Activated T-cell treated with anti-CD3 and anti-CD28 coated beads for 4 hours (primary cell): Measurements from ENCODE around the gene ZBTB38.

Experiments used
- DNase-seq: peaks from one replicate; pipeline ENCODE4 v3.0.0-alpha.2; 2020

The ZBTB38 gene, protein sequence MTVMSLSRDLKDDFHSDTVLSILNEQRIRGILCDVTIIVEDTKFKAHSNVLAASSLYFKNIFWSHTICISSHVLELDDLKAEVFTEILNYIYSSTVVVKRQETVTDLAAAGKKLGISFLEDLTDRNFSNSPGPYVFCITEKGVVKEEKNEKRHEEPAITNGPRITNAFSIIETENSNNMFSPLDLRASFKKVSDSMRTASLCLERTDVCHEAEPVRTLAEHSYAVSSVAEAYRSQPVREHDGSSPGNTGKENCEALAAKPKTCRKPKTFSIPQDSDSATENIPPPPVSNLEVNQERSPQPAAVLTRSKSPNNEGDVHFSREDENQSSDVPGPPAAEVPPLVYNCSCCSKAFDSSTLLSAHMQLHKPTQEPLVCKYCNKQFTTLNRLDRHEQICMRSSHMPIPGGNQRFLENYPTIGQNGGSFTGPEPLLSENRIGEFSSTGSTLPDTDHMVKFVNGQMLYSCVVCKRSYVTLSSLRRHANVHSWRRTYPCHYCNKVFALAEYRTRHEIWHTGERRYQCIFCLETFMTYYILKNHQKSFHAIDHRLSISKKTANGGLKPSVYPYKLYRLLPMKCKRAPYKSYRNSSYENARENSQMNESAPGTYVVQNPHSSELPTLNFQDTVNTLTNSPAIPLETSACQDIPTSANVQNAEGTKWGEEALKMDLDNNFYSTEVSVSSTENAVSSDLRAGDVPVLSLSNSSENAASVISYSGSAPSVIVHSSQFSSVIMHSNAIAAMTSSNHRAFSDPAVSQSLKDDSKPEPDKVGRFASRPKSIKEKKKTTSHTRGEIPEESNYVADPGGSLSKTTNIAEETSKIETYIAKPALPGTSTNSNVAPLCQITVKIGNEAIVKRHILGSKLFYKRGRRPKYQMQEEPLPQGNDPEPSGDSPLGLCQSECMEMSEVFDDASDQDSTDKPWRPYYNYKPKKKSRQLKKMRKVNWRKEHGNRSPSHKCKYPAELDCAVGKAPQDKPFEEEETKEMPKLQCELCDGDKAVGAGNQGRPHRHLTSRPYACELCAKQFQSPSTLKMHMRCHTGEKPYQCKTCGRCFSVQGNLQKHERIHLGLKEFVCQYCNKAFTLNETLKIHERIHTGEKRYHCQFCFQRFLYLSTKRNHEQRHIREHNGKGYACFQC (N-terminal part only)

DNA sequence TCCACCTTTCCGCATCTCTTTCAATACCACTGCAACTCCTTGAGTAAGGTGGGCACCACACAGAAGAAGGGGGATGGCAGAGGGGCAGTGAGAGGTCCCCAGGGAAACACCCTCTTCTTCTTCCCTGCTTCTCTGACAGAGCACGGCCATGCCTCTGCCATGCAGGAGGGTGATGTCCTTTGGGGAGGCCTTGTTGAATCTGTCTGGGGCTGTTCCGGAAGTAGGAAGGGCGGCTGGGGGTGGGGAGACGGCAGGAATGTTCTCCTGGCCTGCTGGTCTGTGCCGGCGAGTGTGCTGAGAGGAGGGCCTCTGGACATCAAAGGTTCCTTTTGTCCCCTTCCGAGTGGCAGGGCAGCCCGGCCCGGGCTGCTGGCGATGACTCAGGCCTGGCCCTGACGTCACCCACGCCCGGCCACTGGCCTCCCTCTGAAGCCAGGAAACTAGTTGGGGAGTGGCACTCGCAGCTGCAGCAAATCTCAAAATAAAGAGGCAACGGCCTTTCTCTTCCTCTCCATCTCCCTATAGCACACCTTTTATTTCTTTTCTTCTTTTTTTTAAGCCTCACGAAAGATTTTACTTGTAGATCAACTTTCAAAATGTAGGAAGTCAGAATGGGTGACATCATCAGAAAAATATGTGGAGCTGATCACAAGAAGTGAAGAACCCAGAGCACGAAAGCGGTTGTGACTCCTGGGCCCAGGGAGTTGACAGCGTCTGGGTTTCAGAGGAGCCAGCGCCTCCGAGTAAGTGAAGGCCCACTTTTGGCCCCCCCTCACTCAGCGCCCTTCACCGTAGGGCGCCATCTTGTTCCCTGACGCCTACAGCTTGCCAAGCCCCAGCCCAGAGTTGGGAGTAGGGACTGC, at the start of gene ZBTB38:
Gene ZBTB38 (plus strand): TSS at position 443 of the 863 bp plus-strand sequence. CDS start 73,885 bp downstream, outside the sequence.
- no peak for DNase-seq

DNA sequence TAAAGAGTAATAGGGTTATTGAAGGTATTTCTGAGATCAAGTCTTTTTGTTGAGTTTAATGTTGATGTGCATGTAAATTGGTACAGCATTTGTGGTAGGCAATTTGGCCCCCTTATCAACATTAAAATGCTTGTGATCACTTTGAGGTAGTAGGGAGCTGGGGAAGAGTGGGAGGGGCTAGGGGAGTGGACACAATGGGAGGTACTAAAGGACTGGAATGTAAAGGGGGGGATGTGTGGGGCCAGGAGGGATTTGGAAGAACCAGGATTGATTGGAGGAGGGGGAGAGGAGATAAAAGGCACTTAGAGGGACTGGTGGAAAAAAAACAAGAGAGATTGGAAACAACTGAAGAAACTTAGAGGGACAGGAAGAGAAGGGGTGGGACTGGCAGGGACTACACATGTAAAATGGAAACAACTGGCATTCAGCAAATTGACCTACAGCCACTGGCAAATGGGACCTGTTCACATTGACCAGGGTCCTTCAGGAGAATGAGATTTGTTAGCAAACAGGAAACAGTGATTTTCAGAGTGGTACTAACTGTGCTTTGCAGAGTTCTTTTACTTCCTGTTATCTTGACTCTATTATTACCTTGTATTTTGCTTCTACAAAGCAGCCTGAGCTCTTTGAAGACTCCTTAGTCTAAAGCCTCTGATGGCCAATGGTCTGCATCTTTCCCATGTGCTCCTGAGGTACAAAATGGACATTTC, 47.8 kb upstream of the ZBTB38 start:
- no peak for DNase-seq

DNA sequence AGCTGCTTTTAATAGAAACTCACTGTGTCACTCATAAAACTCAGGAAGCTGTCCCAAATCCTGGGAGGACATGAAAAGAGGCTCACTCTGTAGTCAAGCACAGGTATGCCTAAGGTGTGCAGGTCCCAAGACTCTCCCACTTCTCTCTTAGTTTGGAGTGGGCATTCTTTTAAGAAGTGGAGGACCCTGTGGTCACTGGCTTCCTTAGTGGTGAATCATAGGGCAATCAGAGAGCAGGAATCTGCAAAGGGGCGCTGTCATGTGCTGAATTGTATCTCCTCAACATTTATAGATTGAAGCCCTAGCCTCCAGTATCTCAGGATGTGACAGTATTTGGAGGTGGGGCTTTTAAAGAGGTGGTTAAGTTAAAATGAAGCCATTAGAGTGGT, 47.2 kb upstream of the ZBTB38 start:
- DNase-seq = no peak

- no peak for DNase-seq
Measured at GRCh38 chr3:141323936-141324704, 44.2 kb upstream of the ZBTB38 start.

DNA sequence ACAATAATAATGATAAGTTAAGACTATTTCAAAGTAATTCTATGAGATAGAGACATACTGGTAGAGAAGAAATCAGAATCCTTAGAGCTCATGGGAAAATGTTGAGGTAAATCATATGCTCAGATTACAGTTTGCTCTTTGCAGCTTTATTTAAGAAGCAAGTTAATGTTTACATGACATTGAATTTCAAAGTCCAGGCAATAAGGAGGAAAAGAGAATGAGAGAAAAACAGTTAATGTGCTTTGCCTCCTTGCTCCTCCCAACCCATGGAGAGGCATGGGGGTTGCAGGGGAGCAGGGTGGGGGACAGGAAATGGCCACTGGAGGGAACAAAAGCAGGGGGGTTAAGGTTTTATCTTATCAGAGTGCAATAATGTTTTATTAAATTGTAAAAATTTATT, 42.2 kb upstream of the ZBTB38 start:
- DNase-seq = no peak

DNA sequence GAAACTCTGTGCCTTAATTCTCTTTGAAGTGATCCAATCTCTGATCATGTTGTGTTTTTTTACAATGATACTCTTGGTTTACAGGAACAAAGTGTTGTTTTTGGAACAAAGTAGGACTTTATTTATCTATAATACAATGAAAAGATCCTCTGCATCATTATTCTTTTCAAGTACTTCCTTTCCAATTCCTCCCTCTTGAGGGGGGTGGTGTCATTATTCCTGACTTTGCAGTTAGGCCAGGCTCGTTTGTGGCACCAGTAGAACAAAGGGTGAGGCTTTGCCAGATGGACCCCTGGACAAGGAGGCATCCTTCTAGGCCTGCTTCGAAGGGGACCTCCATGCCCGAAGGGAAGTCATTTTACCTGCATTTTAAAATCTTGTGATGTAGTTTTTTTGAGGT, 41.7 kb upstream of the ZBTB38 start:
- no peak for DNase-seq

GRCh38 chr3:141328286-141329166, 39.8 kb upstream of the ZBTB38 start:
- DNase-seq = no peak

- no peak for DNase-seq
Measured at GRCh38 chr3:141330235-141330634, 38.1 kb upstream of the ZBTB38 start.

DNA sequence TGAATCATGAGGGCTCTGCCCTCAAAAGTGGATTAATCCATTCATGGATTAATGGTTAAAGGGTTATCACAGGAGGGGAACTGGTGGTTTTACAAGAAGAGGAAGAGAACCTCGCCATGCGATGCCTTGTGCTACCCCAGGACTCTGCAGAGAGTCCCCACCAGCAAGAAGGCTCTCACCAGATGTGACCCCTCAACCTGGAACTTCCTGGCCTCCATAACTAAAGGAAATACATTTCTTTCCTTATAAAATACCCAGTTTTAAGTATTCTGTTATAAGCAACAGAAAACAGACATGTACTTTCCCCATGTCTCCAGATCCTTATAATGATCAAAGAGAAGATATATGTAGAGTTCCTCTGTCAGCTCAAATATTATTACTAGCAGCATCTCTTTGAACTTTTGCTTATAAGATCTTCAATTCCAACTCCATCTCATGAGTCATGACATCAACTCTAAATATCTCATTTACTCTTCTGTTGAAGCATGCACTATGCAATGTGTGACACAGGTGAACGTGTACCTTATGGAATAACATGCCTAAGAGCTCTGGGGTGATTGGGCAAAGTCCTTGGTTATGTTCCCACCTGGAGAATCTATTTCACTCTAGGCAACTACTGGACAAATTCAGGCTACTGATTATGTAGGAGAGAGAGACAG, 37.5 kb upstream of the ZBTB38 start:
- DNase-seq = no peak

DNA sequence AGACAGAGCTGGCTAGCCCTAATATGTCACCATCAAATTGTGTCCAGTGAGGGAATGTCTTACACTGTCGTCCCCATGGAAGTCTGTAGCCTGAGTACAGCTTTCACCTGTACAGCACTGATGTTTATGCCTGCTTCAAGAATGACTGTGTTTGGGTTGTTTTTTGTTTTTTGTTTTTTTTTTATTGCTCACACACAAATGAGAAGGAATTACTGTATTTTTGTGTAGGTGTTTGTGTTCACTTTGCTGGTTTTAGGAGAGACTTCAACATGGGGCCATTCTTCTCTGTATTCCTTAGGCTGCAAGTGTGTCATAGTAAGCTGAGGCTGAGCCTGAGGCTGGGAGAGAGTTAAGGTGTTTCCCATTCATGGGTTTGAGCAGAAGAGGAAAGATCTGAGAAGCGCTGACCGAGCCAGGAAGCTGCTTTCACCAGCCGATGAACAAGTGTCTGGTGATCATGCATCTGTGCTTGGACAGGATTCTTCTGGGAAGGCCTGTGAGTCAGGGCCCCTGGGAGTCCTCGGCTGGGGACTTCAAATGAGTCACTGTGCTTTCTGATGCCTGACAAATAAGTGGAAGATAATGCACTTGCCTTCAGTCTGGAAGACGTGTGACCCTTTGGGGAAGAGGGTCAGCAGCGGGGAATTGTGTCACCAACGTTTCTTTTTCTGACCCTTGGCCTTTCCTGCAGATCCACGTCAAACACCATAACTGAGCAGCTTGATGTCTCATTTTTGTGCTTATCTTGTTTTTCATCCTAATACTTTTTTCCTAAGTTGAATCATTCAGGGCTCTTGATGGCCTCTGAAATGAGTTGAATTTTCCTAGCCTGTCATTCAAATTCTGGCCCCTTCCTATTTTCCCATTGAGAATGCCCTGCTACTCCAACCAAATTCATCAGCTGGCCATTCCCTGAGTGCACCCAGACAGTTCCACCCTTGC, 36.7 kb upstream of the ZBTB38 start:
- no peak for DNase-seq

GRCh38 chr3:141332416-141332815, 35.9 kb upstream of the ZBTB38 start:
- no peak for DNase-seq

- no peak for DNase-seq
Measured at GRCh38 chr3:141333836-141334626, 34.3 kb upstream of the ZBTB38 start.

DNA sequence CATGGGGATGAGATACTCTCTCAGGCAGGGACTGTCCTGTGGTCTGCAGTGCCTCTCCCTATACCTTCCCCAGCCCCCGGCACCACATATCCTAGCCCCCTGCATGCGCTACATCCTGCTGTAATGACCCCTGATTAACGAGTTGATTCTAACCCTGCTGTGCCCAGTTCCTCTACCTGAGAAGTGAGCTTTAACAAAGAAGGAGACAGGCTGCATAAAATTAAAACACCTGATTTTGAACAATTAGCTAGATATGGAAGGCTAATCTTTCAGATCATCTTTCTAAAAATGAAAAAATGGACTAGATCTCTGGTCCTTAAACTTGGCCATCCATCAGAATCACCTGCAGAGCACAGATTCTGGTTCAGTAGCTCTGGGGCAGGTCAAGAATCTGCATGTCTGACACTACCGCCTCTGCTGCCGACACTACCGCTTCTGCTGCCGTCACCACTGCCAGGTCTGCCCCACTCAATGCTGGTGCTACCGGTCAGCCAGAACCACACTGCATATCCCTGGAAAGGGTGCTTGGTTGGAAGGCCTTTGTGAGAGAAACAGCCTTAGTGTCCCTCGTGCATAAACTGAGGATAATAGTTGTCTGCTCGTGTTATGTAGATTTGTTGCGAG, 33.6 kb upstream of the ZBTB38 start:
- no peak for DNase-seq

DNA sequence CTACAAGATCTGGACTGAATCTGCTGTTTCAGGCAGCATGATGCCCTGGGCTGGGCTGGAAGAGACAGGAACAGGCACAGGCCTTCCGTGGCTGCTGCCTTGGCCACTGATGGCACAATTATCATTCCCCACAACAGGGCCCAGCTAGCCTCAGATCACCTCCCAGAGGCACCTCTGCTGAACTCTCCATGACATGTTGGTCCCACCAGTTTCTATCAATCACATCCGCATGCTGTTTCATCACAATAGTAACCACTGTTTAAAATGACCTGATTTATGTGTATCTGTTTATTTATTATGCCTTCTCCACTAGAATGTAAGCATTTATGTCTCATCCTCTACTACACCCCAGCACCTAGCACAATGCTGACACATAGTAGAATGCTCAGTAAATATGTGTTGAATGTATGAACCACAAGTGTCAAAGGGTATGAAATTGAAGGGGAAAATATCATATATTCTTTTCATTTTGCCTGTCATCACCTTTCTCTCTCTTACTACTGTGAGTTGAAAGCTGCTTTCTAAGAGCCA, 32.7 kb upstream of the ZBTB38 start:
- DNase-seq = no peak

DNA sequence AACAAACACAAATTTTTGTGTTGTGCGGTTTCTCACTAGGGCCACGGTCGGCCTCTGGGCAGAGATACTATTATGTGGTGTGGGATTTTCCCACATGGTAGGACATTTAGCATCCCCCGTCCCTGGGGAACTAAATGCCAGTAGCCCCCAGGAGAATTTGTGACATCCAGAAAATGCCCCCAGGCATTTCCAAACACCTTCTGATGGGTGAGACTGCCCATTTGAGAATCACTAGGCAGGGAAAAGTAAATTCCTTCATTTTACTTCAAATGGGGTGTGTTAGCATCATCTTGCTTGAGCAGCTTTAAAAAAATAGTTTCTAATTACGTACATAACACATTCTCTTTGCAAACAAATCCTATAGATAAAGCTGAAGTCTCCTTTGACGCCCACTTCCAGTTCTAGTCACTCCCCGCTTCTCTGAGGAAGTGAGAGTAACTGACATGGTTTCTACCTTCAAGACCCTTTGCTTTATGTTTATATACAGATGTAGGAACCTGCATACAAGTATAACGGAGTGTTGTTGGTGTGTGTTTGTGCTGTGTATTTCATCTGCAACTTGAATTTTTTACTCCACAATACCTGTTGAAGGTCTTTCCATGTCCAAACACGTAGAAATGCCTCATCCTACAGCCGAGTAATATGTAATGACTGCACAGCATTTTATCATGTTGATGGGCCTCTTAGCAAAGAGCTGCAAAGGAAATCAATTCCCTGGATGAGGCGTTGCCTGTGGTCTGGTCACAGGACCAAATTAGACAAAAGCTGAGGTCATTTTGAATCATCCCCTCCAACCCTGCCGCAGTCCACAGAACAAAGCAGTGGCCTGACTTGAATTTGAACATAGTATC, 31.4 kb upstream of the ZBTB38 start:
- no peak for DNase-seq

DNA sequence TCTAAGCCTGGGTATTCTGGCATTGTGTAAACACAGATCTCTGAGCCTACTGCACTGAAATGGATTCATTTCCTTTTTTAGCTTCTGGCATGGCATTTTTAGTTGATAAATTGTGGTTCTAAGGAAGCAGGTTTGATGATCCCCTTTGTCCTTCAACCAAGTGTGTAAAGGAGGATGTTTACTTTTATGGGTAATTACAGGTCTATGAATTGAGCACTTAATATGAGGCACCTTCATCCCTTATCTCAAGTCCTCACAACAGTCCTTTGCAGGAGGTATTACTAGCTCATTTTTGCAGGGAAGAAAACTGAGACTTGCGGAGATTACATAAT, 30.8 kb upstream of the ZBTB38 start:
- DNase-seq = no peak
